Kidney (tissue), 14 donors: Measurements from ENCODE around the gene VPS29. TPM values are rescaled to one million over a fixed set of nuclear protein-coding genes. Genes with fewer than 3 reads are reported as not detected.
A peak's percentile ranks its signal among the peaks of the same experiment; 100 is the strongest.

ENCODE experiments used
- DNase-seq, 5 donors: peaks; one replicate each; pipeline ENCODE4 v3.0.0-alpha.2; 2013 to 2020
- FAIRE-seq: peaks from 2 replicates; lab custom pipeline; 2012; peaks lifted over from hg19 to GRCh38; lab: Jason Lieb, UNC
- H3K27ac ChIP-seq, 2 donors: one replicate each; pipeline ENCODE4 v1.7.0; 2013; ENCODE audit warnings: low read depth in 2 of 2, low read length in 2 of 2, inconsistent platforms in 1 of 2
- H3K27me3 ChIP-seq: one replicate; pipeline ENCODE4 v1.7.1; 2013; ENCODE audit warnings: low read length, inconsistent platforms; ENCODE audit not compliant: control insufficient read depth, insufficient read depth
- H3K36me3 ChIP-seq, 3 donors: one replicate each; pipeline versions ENCODE4 v1.7.0 to v1.7.1; 2013; ENCODE audit warnings: low read length in 3 of 3, control low read depth in 1 of 3, inconsistent platforms in 1 of 3; ENCODE audit not compliant: insufficient read depth in 3 of 3, control insufficient read depth in 2 of 3
- H3K4me1 ChIP-seq, 3 donors: one replicate each; pipeline versions ENCODE4 v1.7.0 to v1.7.1; 2013; ENCODE audit warnings: low read length in 3 of 3, inconsistent platforms in 1 of 3, low read depth in 1 of 3; ENCODE audit not compliant: control insufficient read depth in 2 of 3, insufficient read depth in 2 of 3
- H3K4me3 ChIP-seq, 3 donors: one replicate each; pipeline versions ENCODE4 v1.7.0 to v1.8.1; 2013; ENCODE audit warnings: low read length in 3 of 3, control low read depth in 1 of 3, inconsistent platforms in 1 of 3
- H3K9ac ChIP-seq, 3 donors: one replicate each; pipeline versions ENCODE4 v1.7.0 to v1.7.1; 2013; ENCODE audit warnings: low read length in 3 of 3, control low read depth in 1 of 3, inconsistent platforms in 1 of 3
- H3K9me3 ChIP-seq, 3 donors: one replicate each; pipeline versions ENCODE4 v1.7.0 to v1.7.1; 2013; ENCODE audit warnings: low read length in 3 of 3, control low read depth in 1 of 3, inconsistent platforms in 1 of 3; ENCODE audit not compliant: control insufficient read depth in 2 of 3, insufficient read depth in 1 of 3
- intact Hi-C: fragments of 100-400 bp; cut with DNase I; formaldehyde crosslinking; loops from one replicate; pipeline ENCODE4 v1.11.1; 2022
- polyA plus RNA-seq: library from polyadenylated mRNA; stranded (reverse); fragments of 350-450 nt; fragmentation: Illumina TruSeq; extraction: RNeasy Lipid Tissue Mini Kit (QIAGEN cat#74804); gene quantifications from one replicate; pipeline ENCODE4 v1.2.3, GENCODE V29; 2014; ENCODE audit warnings: low read depth, low replicate concordance; ENCODE audit not compliant: insufficient read depth
- total RNA-seq: library from RNA; stranded (reverse); fragmentation: NEBNext Ultra II Directional; extraction: Animal tissue kit (Norgen Biotek cat#: 25700); gene quantifications from one replicate; pipeline ENCODE4 v1.2.1, GENCODE V29; 2021
- TF ChIP-seq, protein P1 (sequence below): IDR thresholded peaks from 3 replicates; pipeline ENCODE4 v1.5.1; 2012; ENCODE audit warnings: mild to moderate bottlenecking, moderate library complexity, borderline replicate concordance; ENCODE audit not compliant: insufficient read depth; ENCODE audit errors: extremely low read depth
- donor health status: control.
- donor health status: control.
- donor health status: control.
- donor health status: control.
- donor health status: control.
- donor health status: DM: yes; HTN: yes; CAD: no.
- donor health status: Normal renal cell carcinoma (clear cell type).

VPS29 gene
- total and polyA plus RNA-seq, 2 donors from 2014 or later = 108 to 153 TPM

DNA sequence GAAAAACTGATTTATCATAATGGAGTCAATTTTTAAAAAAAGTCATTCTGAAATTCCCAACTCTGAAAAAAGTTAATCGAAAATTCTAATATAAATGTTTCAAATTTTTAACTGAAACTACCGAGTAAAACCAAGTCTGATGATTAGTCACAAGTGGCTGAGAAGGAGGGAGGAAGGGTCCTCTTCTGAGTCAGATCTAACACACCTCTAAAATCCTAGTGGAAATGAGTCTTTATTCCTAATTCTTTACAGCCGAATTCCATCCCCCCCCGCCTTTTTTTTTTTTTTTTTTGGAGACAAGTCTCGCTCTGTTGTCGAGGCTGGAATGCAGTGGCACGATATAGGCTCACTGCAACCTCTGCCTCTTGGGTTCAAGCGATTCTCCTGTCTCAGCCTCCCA, 38.1 kb upstream of the VPS29 start:
- H3K27me3 ChIP-seq = no peaks in the 10 kb centered on the region
- DNase-seq (no peak), FAIRE-seq (no peak)
- H3K4me3 ChIP-seq = no peak overlapping the region
- no peak overlapping the region for H3K27ac ChIP-seq
- intact Hi-C loops = no loop called here
- H3K4me1 ChIP-seq = peaks cover 2 to 34% (median 23%) of the 10 kb centered on the region in 3 donors
- no peak overlapping the region for H3K9ac ChIP-seq
- peaks cover 3 to 32% (median 12%) of the 10 kb centered on the region in 3 donors for H3K36me3 ChIP-seq
- TF ChIP-seq, protein P1, sequence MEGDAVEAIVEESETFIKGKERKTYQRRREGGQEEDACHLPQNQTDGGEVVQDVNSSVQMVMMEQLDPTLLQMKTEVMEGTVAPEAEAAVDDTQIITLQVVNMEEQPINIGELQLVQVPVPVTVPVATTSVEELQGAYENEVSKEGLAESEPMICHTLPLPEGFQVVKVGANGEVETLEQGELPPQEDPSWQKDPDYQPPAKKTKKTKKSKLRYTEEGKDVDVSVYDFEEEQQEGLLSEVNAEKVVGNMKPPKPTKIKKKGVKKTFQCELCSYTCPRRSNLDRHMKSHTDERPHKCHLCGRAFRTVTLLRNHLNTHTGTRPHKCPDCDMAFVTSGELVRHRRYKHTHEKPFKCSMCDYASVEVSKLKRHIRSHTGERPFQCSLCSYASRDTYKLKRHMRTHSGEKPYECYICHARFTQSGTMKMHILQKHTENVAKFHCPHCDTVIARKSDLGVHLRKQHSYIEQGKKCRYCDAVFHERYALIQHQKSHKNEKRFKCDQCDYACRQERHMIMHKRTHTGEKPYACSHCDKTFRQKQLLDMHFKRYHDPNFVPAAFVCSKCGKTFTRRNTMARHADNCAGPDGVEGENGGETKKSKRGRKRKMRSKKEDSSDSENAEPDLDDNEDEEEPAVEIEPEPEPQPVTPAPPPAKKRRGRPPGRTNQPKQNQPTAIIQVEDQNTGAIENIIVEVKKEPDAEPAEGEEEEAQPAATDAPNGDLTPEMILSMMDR = no peak
- no peaks in the 10 kb centered on the region for H3K9me3 ChIP-seq

DNA sequence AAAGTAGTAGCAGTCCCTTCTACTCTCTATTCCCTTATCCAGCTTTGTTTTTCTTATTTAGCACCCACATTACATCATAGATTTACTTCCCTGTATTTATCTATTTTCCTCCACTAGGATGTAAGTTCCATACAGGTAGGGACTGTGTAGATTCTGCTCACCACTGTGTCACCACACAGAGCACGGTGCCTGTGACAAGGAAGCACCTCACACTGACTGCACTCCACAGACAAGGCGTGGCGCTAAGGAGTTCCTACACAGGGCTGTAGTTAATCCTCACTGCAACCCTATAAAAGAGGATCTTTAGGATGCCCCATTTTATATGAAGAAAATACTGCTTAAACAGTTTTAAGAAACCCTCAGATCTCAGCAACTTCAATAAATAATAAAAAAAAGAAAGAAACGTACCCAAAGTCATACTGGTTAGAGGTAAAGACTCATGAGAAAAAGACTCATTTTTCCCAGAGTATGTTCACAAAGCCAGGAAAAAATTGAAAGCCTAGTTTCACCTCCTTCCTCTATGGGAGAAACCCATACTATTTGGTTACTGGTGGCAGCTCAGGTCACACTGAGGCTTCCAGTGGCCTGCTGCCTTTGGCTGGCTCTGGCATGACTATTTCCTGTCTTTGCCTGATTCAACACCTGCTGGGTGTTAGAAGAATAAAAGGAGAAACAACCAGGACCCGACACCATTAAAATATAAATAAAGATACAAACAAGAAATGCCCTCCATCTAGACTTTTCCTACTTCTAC, 37.1 kb upstream of the VPS29 start:
- Histone ChIP-seq H3K27me3 (no peaks in the 10 kb centered on the region), H3K4me3 (no peak overlapping the region), H3K36me3 (peaks cover 3 to 32% (median 12%) of the 10 kb centered on the region in 3 donors), H3K9ac (no peak overlapping the region), H3K4me1 (peaks cover 2 to 31% (median 21%) of the 10 kb centered on the region in 3 donors), H3K27ac (peak overlapping the region; percentile 20 to 95), H3K9me3 (no peaks in the 10 kb centered on the region)
- intact Hi-C loops = no loop called here
- DNase-seq = no peak
- TF ChIP-seq, protein P1 = no peak
- FAIRE-seq = no peak

DNA sequence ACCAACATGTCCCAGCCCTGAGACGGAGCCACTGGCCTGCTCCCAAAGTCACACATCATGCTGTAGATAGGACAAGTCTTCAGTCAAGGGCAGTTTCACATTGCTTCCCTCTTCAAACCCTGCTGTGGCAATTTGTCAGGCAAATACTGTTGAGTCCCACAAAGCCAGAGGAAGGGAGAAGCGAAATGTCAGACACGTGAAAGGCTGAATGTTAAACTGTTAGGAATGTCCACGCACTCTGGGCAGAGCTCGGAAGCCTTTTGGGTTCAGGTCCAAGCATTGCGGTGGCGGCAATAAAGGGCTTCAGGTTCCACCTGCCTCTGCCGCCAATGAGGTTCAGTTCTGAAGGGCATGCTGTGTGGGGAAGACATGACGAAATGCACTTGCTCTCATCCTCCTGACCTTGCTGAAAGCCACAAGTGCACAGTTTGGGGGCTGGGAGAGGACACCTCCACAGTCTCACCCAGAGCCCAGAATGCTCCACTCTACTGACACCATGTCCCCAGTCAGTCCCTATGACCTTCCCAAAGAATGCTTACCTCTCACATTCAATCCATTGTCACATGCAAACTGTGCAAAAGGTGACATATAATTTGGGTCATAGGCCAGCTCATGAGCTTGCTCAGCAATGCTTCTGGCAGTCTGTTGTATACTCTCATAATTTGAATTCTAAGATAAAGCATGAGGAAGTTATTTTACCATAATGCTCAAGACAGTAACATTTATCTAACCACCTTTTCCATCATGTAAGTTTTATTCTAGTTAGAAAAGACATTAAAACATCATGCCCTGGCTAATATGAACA, 35.9 kb upstream of the VPS29 start:
- H3K27ac ChIP-seq = peak overlapping the region; percentile 56 to 95
- H3K9me3 ChIP-seq = no peaks in the 10 kb centered on the region
- FAIRE-seq (no peak), DNase-seq (peak in 1 of 5 donors; percentile 86)
- H3K9ac ChIP-seq = peak overlapping the region in 1 of 3 donors; percentile 64
- H3K36me3 ChIP-seq = peaks cover 3 to 32% (median 12%) of the 10 kb centered on the region in 3 donors
- H3K4me3 ChIP-seq = peak overlapping the region in 1 of 3 donors; percentile 3
- no peaks in the 10 kb centered on the region for H3K27me3 ChIP-seq
- intact Hi-C loops = no loop called here
- TF ChIP-seq, protein P1 = no peak
- peaks cover 0 to 20% (median 9%) of the 10 kb centered on the region in 3 donors for H3K4me1 ChIP-seq
